Activated naive CD8-positive, alpha-beta T cell treated with anti-CD3 and anti-CD28 coated beads, Interleukin-2, amount 50 U/mL, for 24 hours (primary cell): Measurements from ENCODE around the gene CXCR5.
A peak's percentile ranks its signal among the peaks of the same experiment; 100 is the strongest.
"Not testable (repeated sequence)": the region's sequence is repeated elsewhere in the genome, so short reads cannot be mapped to it uniquely, and the experiment has no call there.

ENCODE experiments used
- ATAC-seq: fragments of 150-1000 bp; cut with Tn5 transposase; one replicate; pipeline ENCODE4 v1.10.0; 2021
- DNase-seq: peaks from one replicate; pipeline ENCODE4 v3.0.0; 2021
- H3K27ac Mint-ChIP-seq: one replicate; pipeline ENCODE4 v1.8.0; 2021; ENCODE audit warnings: mild to moderate bottlenecking, mixed read lengths
- H3K27me3 Mint-ChIP-seq: one replicate; pipeline ENCODE4 v1.8.0; 2021; ENCODE audit warnings: mixed read lengths
- H3K36me3 Mint-ChIP-seq: one replicate; pipeline ENCODE4 v1.8.0; 2021; ENCODE audit warnings: low read depth, mixed read lengths
- H3K4me1 Mint-ChIP-seq: one replicate; pipeline ENCODE4 v1.8.0; 2021; ENCODE audit warnings: mixed read lengths
- H3K4me3 Mint-ChIP-seq: one replicate; pipeline ENCODE4 v1.8.0; 2021; ENCODE audit warnings: mild to moderate bottlenecking, moderate library complexity, mixed read lengths
- H3K9me3 Mint-ChIP-seq: one replicate; pipeline ENCODE4 v1.8.0; 2021; ENCODE audit warnings: mixed read lengths

CXCR5 gene, protein sequence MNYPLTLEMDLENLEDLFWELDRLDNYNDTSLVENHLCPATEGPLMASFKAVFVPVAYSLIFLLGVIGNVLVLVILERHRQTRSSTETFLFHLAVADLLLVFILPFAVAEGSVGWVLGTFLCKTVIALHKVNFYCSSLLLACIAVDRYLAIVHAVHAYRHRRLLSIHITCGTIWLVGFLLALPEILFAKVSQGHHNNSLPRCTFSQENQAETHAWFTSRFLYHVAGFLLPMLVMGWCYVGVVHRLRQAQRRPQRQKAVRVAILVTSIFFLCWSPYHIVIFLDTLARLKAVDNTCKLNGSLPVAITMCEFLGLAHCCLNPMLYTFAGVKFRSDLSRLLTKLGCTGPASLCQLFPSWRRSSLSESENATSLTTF

DNA sequence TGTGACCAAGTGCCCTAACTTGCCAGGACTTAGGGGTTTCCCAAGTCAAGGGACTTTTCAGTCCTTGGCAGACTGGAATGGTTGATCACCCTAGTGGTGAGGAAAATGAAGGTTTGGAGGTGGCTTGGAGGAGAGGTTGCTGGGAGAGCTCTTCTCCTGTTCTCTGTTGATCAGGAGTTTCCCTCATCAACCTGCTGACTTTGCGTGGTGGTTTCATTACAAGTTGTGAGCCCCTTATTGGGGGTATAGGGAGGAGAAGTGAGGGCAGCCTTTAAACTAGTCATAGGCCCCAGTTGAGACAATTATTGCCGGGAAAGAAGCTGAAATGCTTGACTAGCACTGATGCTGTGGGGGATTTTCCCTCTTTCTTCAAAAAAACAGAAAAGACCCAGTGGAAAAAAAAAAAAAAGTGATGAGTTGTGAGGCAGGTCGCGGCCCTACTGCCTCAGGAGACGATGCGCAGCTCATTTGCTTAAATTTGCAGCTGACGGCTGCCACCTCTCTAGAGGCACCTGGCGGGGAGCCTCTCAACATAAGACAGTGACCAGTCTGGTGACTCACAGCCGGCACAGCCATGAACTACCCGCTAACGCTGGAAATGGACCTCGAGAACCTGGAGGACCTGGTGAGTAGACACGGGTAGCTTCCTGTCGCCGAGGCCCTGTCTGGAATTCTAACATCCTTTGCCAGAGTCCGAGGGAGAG is at the start of gene CXCR5:
Gene CXCR5 (plus strand): TSS at position 525 of the 704 bp plus-strand sequence. CDS start 50 bp downstream, at position 575.
- Mint-ChIP-seq H3K9me3 (no peaks in the 10 kb centered on the region), H3K4me3 (peak within 1 kb of the TSS; percentile 59), H3K36me3 (peaks cover 4% of the 10 kb centered on the region), H3K4me1 (peaks cover 71% of the 10 kb centered on the region), H3K27ac (peak within 1 kb of the TSS; percentile 87), H3K27me3 (no peaks in the 10 kb centered on the region)
- ATAC-seq (peak; percentile 49), DNase-seq (peak; percentile 57)

DNA sequence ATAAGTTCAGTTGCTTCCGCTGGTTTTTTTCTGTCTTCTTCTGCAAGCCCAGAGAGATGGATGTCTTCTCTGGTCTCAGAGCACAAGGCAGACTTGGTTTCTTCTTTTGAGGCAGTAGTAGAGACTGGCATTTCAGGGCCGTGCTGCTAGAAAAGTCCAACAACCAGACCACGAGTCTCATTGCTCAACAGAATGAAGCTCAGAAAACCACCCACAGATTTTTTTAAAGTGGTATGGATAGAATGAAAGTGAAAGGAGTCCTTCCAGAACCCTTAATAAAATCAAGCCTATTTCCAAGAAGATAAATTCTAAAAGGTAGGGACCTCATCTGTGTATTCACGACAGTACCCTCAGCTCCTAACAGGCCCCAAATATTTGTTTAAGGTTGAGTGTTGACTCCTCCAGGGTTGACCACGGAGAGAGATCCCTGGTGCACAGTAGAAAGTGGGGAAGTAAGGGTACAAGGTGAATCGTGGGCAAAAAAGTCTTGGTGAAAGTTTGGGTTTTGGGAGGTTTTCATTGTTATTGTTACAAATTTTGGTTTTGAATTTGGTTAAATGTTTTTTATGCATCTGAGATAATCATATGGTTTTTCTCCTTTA is 49.2 kb upstream of the CXCR5 start:
- H3K36me3 Mint-ChIP-seq: no peaks in the 10 kb centered on the region
- peak overlapping the region; percentile 30 for H3K4me3 Mint-ChIP-seq
- peak; percentile 41 for ATAC-seq
- peak overlapping the region; percentile 73 for H3K27ac Mint-ChIP-seq
- no peaks in the 10 kb centered on the region for H3K9me3 Mint-ChIP-seq
- peaks cover 29% of the 10 kb centered on the region for H3K4me1 Mint-ChIP-seq
- no peaks in the 10 kb centered on the region for H3K27me3 Mint-ChIP-seq
- peak; percentile 9 for DNase-seq

DNA sequence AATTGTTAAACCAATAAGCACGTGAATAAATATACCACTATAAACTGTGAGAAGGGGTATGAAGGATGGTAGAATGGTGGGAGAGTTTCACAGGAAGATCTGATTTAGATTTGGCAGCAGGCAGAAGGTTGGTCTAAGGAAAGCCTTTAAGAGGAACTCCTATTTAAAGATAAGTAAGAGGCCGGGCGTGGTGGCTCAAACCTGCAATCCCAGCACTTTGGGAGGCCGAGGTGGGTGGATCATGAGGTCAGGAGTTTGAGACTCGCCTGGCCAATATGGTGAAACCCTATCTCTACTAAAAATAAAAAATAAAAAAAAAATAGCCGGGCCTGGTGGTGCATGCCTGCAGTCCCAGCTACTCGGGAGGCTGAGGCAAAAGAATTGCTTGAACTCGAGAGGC is 45.8 kb upstream of the CXCR5 start:
- Mint-ChIP-seq H3K4me1 (peaks cover 52% of the 10 kb centered on the region), H3K27me3 (no peaks in the 10 kb centered on the region), H3K27ac (no peak overlapping the region), H3K4me3 (no peak overlapping the region), H3K36me3 (no peaks in the 10 kb centered on the region), H3K9me3 (no peaks in the 10 kb centered on the region)
- DNase-seq (no peak), ATAC-seq (no peak)

DNA sequence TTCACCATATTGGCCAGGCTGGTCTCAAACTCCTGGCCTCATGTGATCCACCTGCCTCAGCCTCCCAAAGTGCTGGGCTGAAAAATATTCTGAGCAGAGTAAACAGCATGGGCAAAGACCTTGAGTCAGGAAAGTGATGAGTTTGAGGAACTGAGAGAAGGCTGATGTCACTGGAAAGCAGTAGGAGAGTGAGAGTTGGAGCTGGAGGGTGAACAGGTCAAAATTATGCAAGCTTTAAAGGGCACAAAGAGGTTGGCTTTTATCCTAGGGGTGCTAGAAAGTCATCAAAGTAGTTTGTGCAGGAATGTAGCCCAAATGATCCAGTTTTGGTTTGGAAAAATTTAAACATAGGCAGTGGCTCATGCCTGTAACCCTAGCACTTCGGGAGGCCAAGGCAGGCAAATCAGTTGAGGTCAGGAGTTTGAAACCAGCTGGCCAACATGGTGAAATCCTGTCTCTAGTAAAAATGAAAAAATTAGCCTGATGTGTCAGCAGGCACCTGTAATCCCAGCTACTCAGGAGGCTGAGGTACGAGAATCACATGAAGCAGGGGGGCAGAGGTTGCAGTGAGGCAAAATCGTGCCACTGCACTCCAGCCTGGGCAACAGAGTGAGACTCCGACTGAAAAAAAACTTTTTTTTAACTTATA is 44.7 kb upstream of the CXCR5 start:
- peak; percentile 71 for ATAC-seq
- no peaks in the 10 kb centered on the region for H3K36me3 Mint-ChIP-seq
- H3K27me3 Mint-ChIP-seq: no peaks in the 10 kb centered on the region
- H3K4me1 Mint-ChIP-seq: peaks cover 53% of the 10 kb centered on the region
- H3K27ac Mint-ChIP-seq: peak overlapping the region; percentile 68
- no peak for DNase-seq
- H3K9me3 Mint-ChIP-seq: no peaks in the 10 kb centered on the region
- H3K4me3 Mint-ChIP-seq: no peak overlapping the region

DNA sequence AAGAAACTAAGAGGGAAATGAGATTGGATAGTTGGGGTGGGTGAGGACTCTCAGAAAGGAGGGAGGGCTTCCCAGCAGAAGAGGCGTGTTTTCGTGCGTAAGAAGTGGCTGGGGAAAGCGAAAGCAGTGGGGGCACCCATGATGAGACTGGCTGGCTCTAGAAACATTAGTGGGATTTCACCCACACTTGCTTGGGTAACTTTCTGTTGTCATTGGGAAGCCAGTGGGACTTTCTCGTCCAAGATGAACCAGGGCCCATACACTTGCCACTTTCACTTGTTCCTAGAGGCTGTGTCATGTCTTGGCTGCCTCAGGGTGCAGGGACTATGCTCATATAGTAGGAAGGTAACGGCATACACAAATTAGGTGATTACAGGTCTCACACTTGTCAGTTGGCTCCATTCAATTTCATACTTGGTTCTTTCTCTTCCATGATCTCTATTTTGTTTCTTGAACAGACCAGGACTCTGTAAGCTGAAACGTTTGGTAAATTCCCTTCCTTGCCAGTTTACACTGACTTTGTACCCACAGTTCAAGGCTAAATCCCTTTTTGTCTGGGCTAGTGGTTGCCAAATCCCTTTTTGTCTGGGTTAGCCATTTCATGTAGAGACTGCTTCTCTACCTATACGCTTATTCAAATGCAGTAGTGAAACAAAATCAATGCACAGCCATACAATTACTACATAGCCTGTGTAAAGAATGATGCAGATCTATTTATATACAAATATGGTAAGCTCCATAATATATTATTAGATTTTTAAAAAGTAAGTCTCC is 42.0 kb upstream of the CXCR5 start:
- Mint-ChIP-seq H3K27ac (peak overlapping the region; percentile 50), H3K36me3 (no peaks in the 10 kb centered on the region), H3K4me1 (peaks cover 51% of the 10 kb centered on the region), H3K27me3 (no peaks in the 10 kb centered on the region), H3K4me3 (peak overlapping the region; percentile 65), H3K9me3 (no peaks in the 10 kb centered on the region)
- DNase-seq (peak; percentile 39), ATAC-seq (peak; percentile 75)

DNA sequence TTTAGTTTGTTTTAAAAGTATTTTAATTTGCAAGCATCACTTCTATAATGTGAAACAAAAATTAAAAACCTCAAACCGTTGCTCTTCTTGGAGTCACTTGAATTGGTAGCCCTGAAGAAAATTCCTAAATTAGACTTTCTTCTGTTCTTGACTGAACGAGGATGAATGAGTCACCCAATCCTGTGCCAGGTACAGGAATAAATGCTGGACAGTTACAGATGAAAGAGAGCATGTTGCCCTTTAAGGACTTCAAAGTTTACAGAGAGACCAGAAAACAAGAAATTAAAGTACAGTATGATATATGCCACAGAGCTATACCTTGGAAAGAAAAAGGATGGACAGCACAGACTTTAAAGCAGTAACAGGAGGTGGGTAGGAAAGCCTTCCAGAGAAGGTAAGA is 41.3 kb upstream of the CXCR5 start:
- Mint-ChIP-seq H3K4me3 (no peak overlapping the region), H3K4me1 (peaks cover 51% of the 10 kb centered on the region), H3K36me3 (no peaks in the 10 kb centered on the region), H3K9me3 (no peaks in the 10 kb centered on the region), H3K27ac (peak overlapping the region; percentile 11), H3K27me3 (no peaks in the 10 kb centered on the region)
- DNase-seq (no peak), ATAC-seq (no peak)

DNA sequence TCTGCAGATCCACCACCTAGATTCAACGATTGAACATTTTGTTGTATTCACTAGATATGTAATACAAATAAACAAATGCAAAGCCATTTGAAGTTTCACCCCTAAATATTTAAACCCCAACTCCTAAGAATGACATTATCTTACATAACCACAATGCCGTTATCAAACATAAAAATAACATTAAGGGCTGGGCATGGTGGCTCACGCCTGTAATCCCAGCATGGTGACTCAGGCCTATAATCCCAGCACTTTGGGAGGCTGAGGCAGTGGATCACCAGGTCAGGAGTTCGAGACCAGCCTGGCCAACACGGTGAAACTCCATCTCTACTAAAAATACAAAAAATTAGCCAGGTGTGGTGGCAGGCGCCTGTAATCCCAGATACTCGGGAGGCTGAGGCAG is 40.8 kb upstream of the CXCR5 start:
- H3K27ac Mint-ChIP-seq, H3K27me3 Mint-ChIP-seq, H3K36me3 Mint-ChIP-seq, DNase-seq, H3K9me3 Mint-ChIP-seq, H3K4me3 Mint-ChIP-seq, ATAC-seq: not testable (repeated sequence)
- H3K4me1 Mint-ChIP-seq: peaks cover 46% of the 10 kb centered on the region

DNA sequence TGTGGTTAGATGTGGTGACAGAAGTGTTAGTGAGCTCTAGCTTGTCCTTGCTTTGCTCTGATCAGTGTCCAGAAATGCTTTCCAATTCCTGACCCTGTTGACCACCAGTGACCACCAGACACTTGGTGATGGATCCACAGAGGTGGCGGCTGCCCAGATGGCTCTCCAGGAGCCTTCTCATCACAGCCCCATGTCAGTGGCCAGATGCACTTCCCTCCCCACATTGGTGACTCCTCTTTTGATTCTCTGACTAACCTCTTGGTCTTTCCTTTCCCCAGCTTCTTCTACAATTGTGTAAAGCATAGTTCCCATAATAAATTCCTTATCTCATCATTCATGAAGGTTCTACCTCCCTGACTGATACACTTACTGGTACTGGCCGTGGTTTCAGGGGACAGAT is 40.1 kb upstream of the CXCR5 start:
- Mint-ChIP-seq H3K27ac (peak overlapping the region; percentile 2), H3K9me3 (no peaks in the 10 kb centered on the region), H3K36me3 (no peaks in the 10 kb centered on the region), H3K4me3 (no peak overlapping the region), H3K4me1 (peaks cover 46% of the 10 kb centered on the region), H3K27me3 (no peaks in the 10 kb centered on the region)
- DNase-seq (no peak), ATAC-seq (peak; percentile 12)

DNA sequence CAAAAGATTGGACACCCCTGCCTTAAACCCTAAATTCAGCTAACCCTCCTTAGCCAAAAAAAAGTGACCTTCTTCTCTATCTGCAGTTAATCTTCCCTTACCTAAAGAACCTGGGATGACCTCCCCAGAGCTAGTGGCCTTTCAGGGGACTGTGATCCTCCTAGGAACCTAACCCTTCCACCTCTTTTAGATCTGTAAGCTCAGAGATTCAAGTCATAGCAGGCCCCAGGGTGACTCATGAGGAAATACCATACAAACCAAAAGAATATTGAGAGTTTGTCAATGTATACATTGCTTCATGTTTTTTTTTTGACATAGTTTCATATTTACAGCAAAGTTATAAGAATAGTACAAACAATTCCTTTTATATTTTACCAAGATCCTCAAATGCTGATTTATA is 38.3 kb upstream of the CXCR5 start:
- no peak overlapping the region for H3K4me3 Mint-ChIP-seq
- H3K27me3 Mint-ChIP-seq: no peaks in the 10 kb centered on the region
- H3K4me1 Mint-ChIP-seq: peaks cover 40% of the 10 kb centered on the region
- H3K36me3 Mint-ChIP-seq: no peaks in the 10 kb centered on the region
- ATAC-seq (peak; percentile 50), DNase-seq (no peak)
- H3K9me3 Mint-ChIP-seq: no peaks in the 10 kb centered on the region
- H3K27ac Mint-ChIP-seq: peak overlapping the region; percentile 15

DNA sequence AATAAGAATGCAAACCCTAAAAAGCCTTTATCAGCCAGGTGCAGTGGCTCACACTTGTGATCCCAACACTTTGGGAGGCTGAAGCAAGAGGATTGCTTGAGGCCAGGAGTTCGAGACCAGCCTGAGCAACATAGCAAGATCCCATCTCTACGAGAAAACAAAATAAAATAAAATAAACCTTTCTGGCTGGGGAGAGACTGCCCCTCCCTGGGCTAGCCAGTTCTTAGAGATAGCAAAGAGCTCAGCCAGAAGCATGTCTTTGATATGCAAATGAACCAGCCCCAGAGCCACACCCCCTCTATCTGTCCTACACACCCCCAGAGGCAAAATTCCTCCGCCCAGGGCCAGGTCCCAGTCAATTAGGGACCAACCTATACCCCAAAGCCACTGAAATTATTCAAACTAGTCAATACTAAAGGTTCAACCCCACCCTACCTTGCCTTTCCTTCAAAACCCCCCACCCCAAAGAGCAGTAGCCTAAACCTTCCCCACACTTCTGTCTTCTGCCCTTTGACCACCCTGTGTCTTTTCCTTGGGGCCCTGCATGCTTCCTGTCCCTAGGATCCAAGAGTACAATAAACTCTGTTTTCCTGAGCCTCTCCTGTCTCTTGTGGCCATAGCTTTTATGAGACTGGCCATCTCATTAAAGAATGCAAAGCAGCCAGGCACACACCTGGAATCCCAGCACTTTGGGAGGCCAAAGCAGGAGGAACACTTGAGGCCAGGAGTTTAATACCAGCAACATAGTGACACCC is 37.3 kb upstream of the CXCR5 start:
- H3K4me3 Mint-ChIP-seq: no peak overlapping the region
- H3K27ac Mint-ChIP-seq: no peak overlapping the region
- no peaks in the 10 kb centered on the region for H3K36me3 Mint-ChIP-seq
- peaks cover 31% of the 10 kb centered on the region for H3K4me1 Mint-ChIP-seq
- no peaks in the 10 kb centered on the region for H3K27me3 Mint-ChIP-seq
- no peaks in the 10 kb centered on the region for H3K9me3 Mint-ChIP-seq
- no peak for ATAC-seq
- DNase-seq: no peak

DNA sequence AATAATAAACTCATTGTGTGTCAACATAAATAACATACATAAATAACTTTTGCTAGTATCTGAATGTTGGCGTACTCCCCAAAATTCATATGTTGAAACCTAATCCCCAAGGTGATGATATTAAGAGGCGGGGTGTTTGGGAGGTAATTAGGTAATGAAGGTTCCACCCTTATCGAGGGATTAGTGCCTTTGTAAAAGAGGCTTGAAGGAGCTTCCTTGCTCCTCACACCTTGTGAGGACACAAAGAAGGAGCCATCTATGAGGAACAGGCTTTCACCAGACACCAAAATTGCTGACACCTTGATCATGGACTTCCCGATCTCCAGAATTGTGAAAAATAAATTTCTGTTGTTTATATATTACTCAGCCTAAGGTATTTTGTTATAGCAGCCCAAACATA is 33.9 kb upstream of the CXCR5 start:
- Mint-ChIP-seq H3K27me3 (no peaks in the 10 kb centered on the region), H3K4me1 (peaks cover 14% of the 10 kb centered on the region), H3K4me3 (no peak overlapping the region), H3K36me3 (no peaks in the 10 kb centered on the region), H3K27ac (no peak overlapping the region), H3K9me3 (no peaks in the 10 kb centered on the region)
- ATAC-seq (no peak), DNase-seq (no peak)

DNA sequence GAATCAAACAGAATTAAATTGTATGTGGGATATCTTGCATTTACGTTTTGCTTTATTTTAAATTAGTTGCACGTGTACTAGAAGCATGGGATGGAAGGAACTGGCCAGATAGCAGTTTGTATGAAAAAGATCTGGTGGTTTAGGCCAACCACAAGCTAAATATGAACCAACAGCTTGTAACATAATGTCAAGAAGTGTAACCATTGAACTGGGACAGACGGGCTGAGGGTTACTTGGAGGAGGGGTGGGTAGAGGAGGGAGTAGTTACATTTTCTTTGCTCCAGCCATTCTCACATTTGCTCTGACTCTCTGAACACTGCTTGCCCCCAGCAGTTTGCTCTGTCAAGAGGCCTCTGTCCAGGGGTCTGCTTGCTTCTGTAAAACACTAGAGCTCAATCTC is 31.7 kb upstream of the CXCR5 start:
- H3K27ac Mint-ChIP-seq: no peak overlapping the region
- DNase-seq (no peak), ATAC-seq (no peak)
- H3K27me3 Mint-ChIP-seq: no peaks in the 10 kb centered on the region
- H3K4me3 Mint-ChIP-seq: no peak overlapping the region
- no peaks in the 10 kb centered on the region for H3K36me3 Mint-ChIP-seq
- peaks cover 14% of the 10 kb centered on the region for H3K4me1 Mint-ChIP-seq
- no peaks in the 10 kb centered on the region for H3K9me3 Mint-ChIP-seq

DNA sequence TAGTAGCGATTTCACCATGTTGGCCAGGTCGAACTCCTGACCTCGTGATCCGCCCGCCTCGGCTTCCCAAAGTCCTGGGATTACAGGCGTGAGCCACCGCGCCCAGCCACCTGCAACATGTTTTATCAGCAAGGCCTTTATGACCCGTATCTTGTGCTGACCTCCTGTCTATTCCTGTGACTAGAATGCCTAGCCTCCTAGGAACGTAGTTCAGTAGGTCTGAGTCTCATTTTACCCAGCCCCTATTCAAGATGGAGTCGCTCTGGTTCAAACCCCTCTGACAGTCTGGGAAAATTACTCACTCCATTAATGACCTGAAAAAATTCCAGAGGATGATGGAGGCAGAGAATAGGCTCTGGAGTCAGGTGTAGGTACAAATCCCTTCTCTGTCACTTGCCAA is 30.0 kb upstream of the CXCR5 start:
- DNase-seq (no peak), ATAC-seq (no peak)
- H3K27me3 Mint-ChIP-seq: no peaks in the 10 kb centered on the region
- H3K9me3 Mint-ChIP-seq: no peaks in the 10 kb centered on the region
- H3K27ac Mint-ChIP-seq: no peak overlapping the region
- H3K4me1 Mint-ChIP-seq: peaks cover 18% of the 10 kb centered on the region
- no peak overlapping the region for H3K4me3 Mint-ChIP-seq
- H3K36me3 Mint-ChIP-seq: no peaks in the 10 kb centered on the region
